ENCODE results near the gene AP1M2.

GRCh38 chr19:10631874-10632273, 44.8 kb upstream of the AP1M2 start:
- TF ChIP-seq, protein P1, sequence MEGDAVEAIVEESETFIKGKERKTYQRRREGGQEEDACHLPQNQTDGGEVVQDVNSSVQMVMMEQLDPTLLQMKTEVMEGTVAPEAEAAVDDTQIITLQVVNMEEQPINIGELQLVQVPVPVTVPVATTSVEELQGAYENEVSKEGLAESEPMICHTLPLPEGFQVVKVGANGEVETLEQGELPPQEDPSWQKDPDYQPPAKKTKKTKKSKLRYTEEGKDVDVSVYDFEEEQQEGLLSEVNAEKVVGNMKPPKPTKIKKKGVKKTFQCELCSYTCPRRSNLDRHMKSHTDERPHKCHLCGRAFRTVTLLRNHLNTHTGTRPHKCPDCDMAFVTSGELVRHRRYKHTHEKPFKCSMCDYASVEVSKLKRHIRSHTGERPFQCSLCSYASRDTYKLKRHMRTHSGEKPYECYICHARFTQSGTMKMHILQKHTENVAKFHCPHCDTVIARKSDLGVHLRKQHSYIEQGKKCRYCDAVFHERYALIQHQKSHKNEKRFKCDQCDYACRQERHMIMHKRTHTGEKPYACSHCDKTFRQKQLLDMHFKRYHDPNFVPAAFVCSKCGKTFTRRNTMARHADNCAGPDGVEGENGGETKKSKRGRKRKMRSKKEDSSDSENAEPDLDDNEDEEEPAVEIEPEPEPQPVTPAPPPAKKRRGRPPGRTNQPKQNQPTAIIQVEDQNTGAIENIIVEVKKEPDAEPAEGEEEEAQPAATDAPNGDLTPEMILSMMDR (conservative IDR thresholded peaks at IDR 0.05; ENCODE audit: low read depth, low read length): no peak
- no peak for TF ChIP-seq EZH2 (IDR thresholded peaks at IDR 0.05; ENCODE audit: borderline replicate concordance, low read depth, low read length, poor library complexity, severe bottlenecking)
